Mesothelial cell of epicardium (in vitro differentiated cells): ENCODE measurements around the gene TMEM39B. TPM values are rescaled to one million over a fixed set of nuclear protein-coding genes. Genes with fewer than 3 reads are reported as not detected.
A peak's percentile ranks its signal among the peaks of the same experiment; 100 is the strongest.
"Not testable (repeated sequence)": the region's sequence is repeated elsewhere in the genome, so short reads cannot be mapped to it uniquely, and the experiment has no call there.

Experiments
- DNase-seq, 2 experiments: peaks; one replicate each; pipeline ENCODE4 v3.0.0; 2021; ENCODE audit warnings: low spot score in 2 of 2; ENCODE audit not compliant: unreplicated experiment in 2 of 2
- H3K27ac Mint-ChIP-seq: 2 replicates; pipeline ENCODE4 v1.8.0; 2021; ENCODE audit warnings: mixed read lengths
- H3K27me3 Mint-ChIP-seq: 2 replicates; pipeline ENCODE4 v1.8.0; 2021; ENCODE audit warnings: low read depth, mixed read lengths
- H3K36me3 Mint-ChIP-seq: 2 replicates; pipeline ENCODE4 v1.8.0; 2021; ENCODE audit warnings: mixed read lengths
- H3K4me1 Mint-ChIP-seq: 2 replicates; pipeline ENCODE4 v1.8.0; 2021; ENCODE audit warnings: mixed read lengths
- H3K4me3 Mint-ChIP-seq: 2 replicates; pipeline ENCODE4 v1.8.0; 2021; ENCODE audit warnings: mild to moderate bottlenecking, moderate library complexity, mixed read lengths
- H3K9me3 Mint-ChIP-seq: 2 replicates; pipeline ENCODE4 v1.8.0; 2021; ENCODE audit warnings: mixed read lengths
- microRNA-seq: library from miRNA; unstranded; fragments of <30 nt; microRNA quantifications from one replicate; pipeline ENCODE4 v1.2.0, GENCODE V29; 2021; ENCODE audit warnings: inconsistent platforms, mixed read lengths
- total RNA-seq: library from RNA; stranded (reverse); gene quantifications from 3 replicates; pipeline ENCODE4 v1.2.1, GENCODE V29; 2021
- TF ChIP-seq, protein P1 (sequence below): fragments of 200-600 bp; sonication (generic); IDR thresholded peaks from one replicate; pipeline ENCODE4 v1.5.0; 2021; ENCODE audit warnings: antibody characterized with exemption; ENCODE audit not compliant: unreplicated experiment

Gene TMEM39B
- total RNA-seq, 1 donor from 2014 or later = 23.5 TPM

DNA sequence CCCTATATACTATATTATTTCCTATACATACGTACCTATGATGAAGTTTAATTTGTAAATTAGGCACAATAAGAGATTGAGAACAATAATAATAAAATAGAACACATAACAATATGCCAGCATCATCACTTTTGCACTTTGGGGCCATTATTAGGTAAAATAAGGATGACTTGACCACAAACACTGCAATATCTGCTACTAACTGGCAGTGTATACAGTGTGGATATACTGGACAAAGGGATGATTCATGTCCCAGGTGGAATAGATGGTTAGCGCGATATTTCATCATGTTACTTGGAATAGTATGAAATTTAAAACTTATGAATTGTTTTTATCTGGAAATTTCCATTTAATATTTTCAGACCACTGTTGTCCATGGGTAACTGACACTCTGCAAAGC lies 71.3 kb downstream of the TMEM39B start:
- no peak for DNase-seq
- peak overlapping the region; percentile 25 for H3K27ac Mint-ChIP-seq
- H3K27me3 Mint-ChIP-seq = no peaks in the 10 kb centered on the region
- H3K9me3 Mint-ChIP-seq = peaks cover 15% of the 10 kb centered on the region
- peaks cover 20% of the 10 kb centered on the region for H3K36me3 Mint-ChIP-seq
- peaks cover 11% of the 10 kb centered on the region for H3K4me1 Mint-ChIP-seq
- TF ChIP-seq, protein P1, sequence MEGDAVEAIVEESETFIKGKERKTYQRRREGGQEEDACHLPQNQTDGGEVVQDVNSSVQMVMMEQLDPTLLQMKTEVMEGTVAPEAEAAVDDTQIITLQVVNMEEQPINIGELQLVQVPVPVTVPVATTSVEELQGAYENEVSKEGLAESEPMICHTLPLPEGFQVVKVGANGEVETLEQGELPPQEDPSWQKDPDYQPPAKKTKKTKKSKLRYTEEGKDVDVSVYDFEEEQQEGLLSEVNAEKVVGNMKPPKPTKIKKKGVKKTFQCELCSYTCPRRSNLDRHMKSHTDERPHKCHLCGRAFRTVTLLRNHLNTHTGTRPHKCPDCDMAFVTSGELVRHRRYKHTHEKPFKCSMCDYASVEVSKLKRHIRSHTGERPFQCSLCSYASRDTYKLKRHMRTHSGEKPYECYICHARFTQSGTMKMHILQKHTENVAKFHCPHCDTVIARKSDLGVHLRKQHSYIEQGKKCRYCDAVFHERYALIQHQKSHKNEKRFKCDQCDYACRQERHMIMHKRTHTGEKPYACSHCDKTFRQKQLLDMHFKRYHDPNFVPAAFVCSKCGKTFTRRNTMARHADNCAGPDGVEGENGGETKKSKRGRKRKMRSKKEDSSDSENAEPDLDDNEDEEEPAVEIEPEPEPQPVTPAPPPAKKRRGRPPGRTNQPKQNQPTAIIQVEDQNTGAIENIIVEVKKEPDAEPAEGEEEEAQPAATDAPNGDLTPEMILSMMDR = no peak
- H3K4me3 Mint-ChIP-seq = no peak overlapping the region

DNA sequence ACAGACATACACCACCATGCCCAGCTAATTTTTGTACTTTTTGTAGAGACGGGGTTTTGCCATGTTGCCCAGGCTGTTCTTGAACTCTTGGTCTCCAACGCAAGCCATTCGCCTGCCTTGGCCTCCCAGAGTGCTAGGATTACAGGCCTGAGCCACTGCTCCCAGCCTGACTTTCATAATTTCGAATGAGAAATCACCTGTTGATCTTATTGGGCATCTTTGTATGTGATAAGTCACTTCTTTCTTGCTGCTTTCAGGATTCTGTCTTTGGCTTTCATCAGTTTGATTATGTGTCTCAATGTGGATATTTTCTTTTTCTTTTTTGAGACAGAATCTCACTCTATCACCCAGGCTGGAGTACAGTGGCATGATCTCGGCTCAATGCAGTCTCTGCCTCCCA lies 75.1 kb downstream of the TMEM39B start:
- Mint-ChIP-seq H3K4me1 (peaks cover 22% of the 10 kb centered on the region), H3K9me3 (peaks cover 16% of the 10 kb centered on the region), H3K36me3 (peaks cover 21% of the 10 kb centered on the region)
- H3K27ac Mint-ChIP-seq, DNase-seq, H3K4me3 Mint-ChIP-seq, H3K27me3 Mint-ChIP-seq: not testable (repeated sequence)

DNA sequence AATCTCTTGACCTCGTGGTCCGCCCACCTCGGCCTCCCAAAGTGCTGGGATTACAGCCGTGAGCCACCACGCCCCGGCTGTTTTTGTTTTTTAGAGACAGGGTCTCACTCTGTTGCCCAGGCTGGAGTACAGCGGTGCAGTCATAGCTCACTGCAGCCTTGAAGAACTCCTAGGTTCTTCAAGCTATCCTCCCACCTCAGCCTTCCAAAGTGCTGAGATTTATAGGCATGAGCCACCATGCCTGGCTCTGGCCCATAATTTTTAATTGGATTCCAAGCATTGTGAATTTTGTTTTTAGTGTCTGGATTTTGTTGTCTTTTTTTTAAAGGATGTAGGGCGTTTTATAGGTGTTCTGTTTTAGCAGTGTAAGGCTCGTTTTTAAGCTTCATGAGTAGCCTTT lies 78.1 kb downstream of the TMEM39B start:
- H3K27ac Mint-ChIP-seq = peak overlapping the region; percentile 86
- DNase-seq = no peak
- H3K4me1 Mint-ChIP-seq = peaks cover 21% of the 10 kb centered on the region
- H3K36me3 Mint-ChIP-seq = peaks cover 21% of the 10 kb centered on the region
- no peak overlapping the region for H3K4me3 Mint-ChIP-seq
- no peaks in the 10 kb centered on the region for H3K27me3 Mint-ChIP-seq
- peaks cover 14% of the 10 kb centered on the region for H3K9me3 Mint-ChIP-seq
- TF ChIP-seq, protein P1 = no peak

DNA sequence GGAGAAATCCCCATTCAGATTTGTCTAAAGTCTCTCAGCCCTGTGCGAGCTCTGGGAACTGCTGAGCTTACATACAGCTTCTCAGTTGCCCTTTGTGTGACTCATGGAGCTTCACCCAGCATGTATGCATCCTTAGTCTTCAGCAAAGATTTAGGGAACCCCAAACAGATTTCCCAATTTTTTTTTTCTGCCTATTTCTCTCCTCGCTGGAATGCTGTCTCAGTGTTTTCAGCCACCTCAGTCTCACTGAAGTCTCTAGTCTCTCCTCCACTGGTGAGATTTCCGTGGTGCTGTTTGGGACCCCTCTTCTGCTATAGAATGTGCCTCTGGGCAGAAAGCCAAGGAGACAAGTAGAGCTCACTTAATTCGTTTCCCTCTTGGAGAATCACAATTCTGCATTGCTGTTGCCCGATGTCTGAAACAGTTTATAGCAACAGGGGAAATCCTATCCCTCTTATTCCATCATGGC lies 78.6 kb downstream of the TMEM39B start:
- no peak overlapping the region for H3K4me3 Mint-ChIP-seq
- H3K9me3 Mint-ChIP-seq = peaks cover 10% of the 10 kb centered on the region
- peak overlapping the region; percentile 86 for H3K27ac Mint-ChIP-seq
- H3K27me3 Mint-ChIP-seq = no peaks in the 10 kb centered on the region
- TF ChIP-seq, protein P1 = no peak
- H3K4me1 Mint-ChIP-seq = peaks cover 21% of the 10 kb centered on the region
- peaks cover 23% of the 10 kb centered on the region for H3K36me3 Mint-ChIP-seq
- DNase-seq = no peak

Small RNA genes within 50 kb of the gene (microRNA-seq; reads per million reads assigned to microRNA genes)
- gene MIR5585 = not detected

Other genes starting within 250 kb of the TMEM39B start
- 181 to 186 TPM (median 182 TPM) in 3 replicates for gene PTP4A2, start 134.6 kb upstream of the TMEM39B start, total RNA-seq
- 244 to 246 TPM (median 245 TPM) in 3 replicates for gene KHDRBS1, start 59.1 kb upstream of the TMEM39B start, total RNA-seq
- gene KPNA6, start 35.1 kb downstream of the TMEM39B start, total RNA-seq = 67.5 to 70.5 TPM (median 68.7 TPM) in 3 replicates
- 56.6 to 59.7 TPM (median 57.2 TPM) in 3 replicates for gene TXLNA, start 106.7 kb downstream of the TMEM39B start, total RNA-seq
- gene CCDC28B, start 127.7 kb downstream of the TMEM39B start, total RNA-seq = 21.6 to 24.9 TPM (median 24.6 TPM) in 3 replicates
- gene IQCC, start 132.7 kb downstream of the TMEM39B start, total RNA-seq = 3.1 to 3.8 TPM (median 3.3 TPM) in 3 replicates
- 0.11 TPM in 1 of 3 replicates, not detected in the others for gene DCDC2B, start 136.2 kb downstream of the TMEM39B start, total RNA-seq
- 28.9 to 33.3 TPM (median 32.9 TPM) in 3 replicates for gene TMEM234, start 149.4 kb downstream of the TMEM39B start, total RNA-seq
- gene EIF3I, start 149.5 kb downstream of the TMEM39B start, total RNA-seq = 143 to 147 TPM (median 146 TPM) in 3 replicates
- gene FAM167B, start 174.3 kb downstream of the TMEM39B start, total RNA-seq = 1.8 to 2.9 TPM (median 2.3 TPM) in 3 replicates
- 1.4 to 1.8 TPM (median 1.5 TPM) in 3 replicates for gene LCK, start 178.3 kb downstream of the TMEM39B start, total RNA-seq
- gene HDAC1, start 219.1 kb downstream of the TMEM39B start, total RNA-seq = 122 to 131 TPM (median 127 TPM) in 3 replicates